OCI-LY7 (cell line): Measurements from ENCODE around the gene SKOR2. TPM values are rescaled to one million over a fixed set of nuclear protein-coding genes. Genes with fewer than 3 reads are reported as not detected.

ENCODE experiments used
- BruUV-seq: library from RNA; stranded (reverse); fragments of 400-500 nt; replicated peaks from 2 replicates; lab custom pipeline; 2021; lab: Mats Ljungman, UMichigan
- CTCF ChIA-PET: fragments of 300-600 bp; sonication (Branson Sonifier 250); formaldehyde crosslinking; loops from one replicate; lab custom pipeline; 2022; ENCODE audit warnings: antibody characterized with exemption; ENCODE audit not compliant: unreplicated experiment; lab: Charles Lee
- POLR2A ChIA-PET: fragments of 300-600 bp; sonication (Branson Sonifier 250); formaldehyde crosslinking; loops from one replicate; lab custom pipeline; 2022; ENCODE audit warnings: antibody characterized with exemption; lab: Charles Lee
- DNase-seq: peaks from one replicate; pipeline ENCODE4 v3.0.0-alpha.2; 2015; ENCODE audit warnings: low spot score
- H2AFZ ChIP-seq: fragments of 200-600 bp; sonication (generic), shearing (Covaris generic); 2 replicates; pipeline ENCODE4 v1.6.1; 2014; ENCODE audit warnings: mild to moderate bottlenecking, antibody characterized with exemption, low read length, moderate library complexity
- H3K27ac ChIP-seq: fragments of 200-600 bp; sonication (generic); 2 replicates; pipeline ENCODE4 v1.5.1; 2014; ENCODE audit warnings: mixed run types, low read depth, mild to moderate bottlenecking, moderate library complexity, low read length, inconsistent platforms; ENCODE audit not compliant: poor library complexity, severe bottlenecking
- H3K36me3 ChIP-seq: fragments of 200-600 bp; sonication (generic); 2 replicates; pipeline ENCODE4 v1.6.1; 2014; ENCODE audit warnings: mild to moderate bottlenecking, antibody characterized with exemption, low read length, moderate library complexity, mixed read lengths; ENCODE audit not compliant: insufficient read depth
- H3K4me1 ChIP-seq: fragments of 200-600 bp; sonication (generic); 2 replicates; pipeline ENCODE4 v1.5.1; 2014; ENCODE audit warnings: mild to moderate bottlenecking, low read length; ENCODE audit not compliant: insufficient read depth, poor library complexity, severe bottlenecking
- H3K4me2 ChIP-seq: fragments of 200-600 bp; sonication (generic); 2 replicates; pipeline ENCODE4 v1.6.1; 2014; ENCODE audit warnings: mild to moderate bottlenecking, low read length
- H3K4me3 ChIP-seq: fragments of 200-600 bp; sonication (generic); 2 replicates; pipeline ENCODE4 v1.5.1; 2014; ENCODE audit warnings: mild to moderate bottlenecking, low read depth, low read length; ENCODE audit not compliant: poor library complexity, severe bottlenecking
- H3K79me2 ChIP-seq: fragments of 200-600 bp; sonication (generic); 2 replicates; pipeline ENCODE4 v1.6.1; 2016; ENCODE audit warnings: low read depth, mild to moderate bottlenecking, low read length, moderate library complexity, mixed read lengths; ENCODE audit not compliant: insufficient read depth
- H3K9me2 ChIP-seq: fragments of 200-600 bp; sonication (generic); 2 replicates; pipeline ENCODE4 v1.6.1; 2016; ENCODE audit warnings: mild to moderate bottlenecking, low read length, mixed read lengths; ENCODE audit not compliant: insufficient read depth
- H3K9me3 ChIP-seq: fragments of 200-600 bp; sonication (generic); 2 replicates; pipeline ENCODE4 v1.6.1; 2014; ENCODE audit warnings: mild to moderate bottlenecking, mixed run types, low read length, mixed read lengths
- H4K20me1 ChIP-seq: fragments of 200-600 bp; sonication (generic); 2 replicates; pipeline ENCODE4 v1.6.1; 2014; ENCODE audit warnings: mild to moderate bottlenecking, antibody characterized with exemption, low read length, moderate library complexity, mixed read lengths; ENCODE audit not compliant: insufficient read depth
- EZH2phosphoT487 ChIP-seq: fragments of 200-600 bp; sonication (generic); IDR thresholded peaks from 2 replicates; pipeline ENCODE4 v1.6.1; 2018; ENCODE audit warnings: low read depth, borderline replicate concordance, mild to moderate bottlenecking, mixed run types, antibody characterized with exemption, low read length, moderate library complexity, mixed read lengths
- intact Hi-C: fragments of 100-400 bp; cut with micrococcal nuclease; formaldehyde crosslinking; loops from one replicate; pipeline ENCODE4 v1.10.0; 2022; ENCODE audit not compliant: unreplicated experiment
- total RNA-seq, 2 experiments: library from RNA; depleted of rRNA in 1 of 2; stranded (reverse); fragments of >200 nt in 1 of 2; shearing (Covaris generic) in 1 of 2; gene quantifications; 2 replicates each; pipeline ENCODE4 v1.2.3, GENCODE V29; 2014 to 2022
- TF ChIP-seq, protein P1 (sequence below): fragments of 200-600 bp; sonication (generic); conservative IDR thresholded peaks from 2 replicates; pipeline ENCODE4 v1.5.1; 2014; ENCODE audit warnings: mild to moderate bottlenecking, antibody characterized with exemption, low read length, moderate library complexity, mixed read lengths

Gene SKOR2
- total RNA-seq, 2 experiments from 2014 or later, result not detected

DNA sequence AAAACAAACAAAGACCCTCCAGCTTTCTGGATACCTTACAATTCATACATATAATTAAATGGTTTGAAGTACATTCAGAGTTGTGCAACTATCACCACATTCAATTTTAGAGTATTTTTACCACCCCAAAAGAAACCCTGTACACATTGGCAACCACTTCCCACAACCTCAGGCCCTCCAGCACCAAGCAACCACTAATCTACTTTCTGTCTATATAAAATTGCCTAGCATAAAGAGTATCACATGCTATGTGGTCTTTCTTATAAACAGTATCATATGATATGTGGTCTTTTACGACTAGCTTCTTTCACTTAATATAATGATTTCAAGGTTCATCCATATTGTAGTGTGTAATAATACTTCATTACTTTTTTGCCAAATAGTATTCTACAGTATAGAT is 82.5 kb downstream of the SKOR2 start:
- Histone ChIP-seq H2AFZ (no peak overlapping the region), H3K4me1 (no peaks in the 10 kb centered on the region), H3K79me2 (no peaks in the 10 kb centered on the region; the same call in 1 of the 2 replicates), H3K36me3 (no peaks in the 10 kb centered on the region; the same call in 1 of the 2 replicates), H3K4me3 (no peak overlapping the region), H3K9me2 (no peaks in the 10 kb centered on the region), H3K4me2 (no peak overlapping the region), H4K20me1 (no peaks in the 10 kb centered on the region), H3K27ac (no peak overlapping the region), H3K9me3 (no peaks in the 10 kb centered on the region)
- no peak for TF ChIP-seq EZH2phosphoT487
- TF ChIP-seq, protein P1, sequence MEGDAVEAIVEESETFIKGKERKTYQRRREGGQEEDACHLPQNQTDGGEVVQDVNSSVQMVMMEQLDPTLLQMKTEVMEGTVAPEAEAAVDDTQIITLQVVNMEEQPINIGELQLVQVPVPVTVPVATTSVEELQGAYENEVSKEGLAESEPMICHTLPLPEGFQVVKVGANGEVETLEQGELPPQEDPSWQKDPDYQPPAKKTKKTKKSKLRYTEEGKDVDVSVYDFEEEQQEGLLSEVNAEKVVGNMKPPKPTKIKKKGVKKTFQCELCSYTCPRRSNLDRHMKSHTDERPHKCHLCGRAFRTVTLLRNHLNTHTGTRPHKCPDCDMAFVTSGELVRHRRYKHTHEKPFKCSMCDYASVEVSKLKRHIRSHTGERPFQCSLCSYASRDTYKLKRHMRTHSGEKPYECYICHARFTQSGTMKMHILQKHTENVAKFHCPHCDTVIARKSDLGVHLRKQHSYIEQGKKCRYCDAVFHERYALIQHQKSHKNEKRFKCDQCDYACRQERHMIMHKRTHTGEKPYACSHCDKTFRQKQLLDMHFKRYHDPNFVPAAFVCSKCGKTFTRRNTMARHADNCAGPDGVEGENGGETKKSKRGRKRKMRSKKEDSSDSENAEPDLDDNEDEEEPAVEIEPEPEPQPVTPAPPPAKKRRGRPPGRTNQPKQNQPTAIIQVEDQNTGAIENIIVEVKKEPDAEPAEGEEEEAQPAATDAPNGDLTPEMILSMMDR, result no peak
- DNase-seq, result no peak
- POLR2A ChIA-PET, result interaction anchor here (0.6 kb wide), 1 partner anchor 18 kb away, joined by 3 read pairs; the partner anchor contains the start of gene HDHD2
- CTCF ChIA-PET, result no interaction called here
- intact Hi-C loops, result no loop called here
- no TSS peak for BruUV-seq

DNA sequence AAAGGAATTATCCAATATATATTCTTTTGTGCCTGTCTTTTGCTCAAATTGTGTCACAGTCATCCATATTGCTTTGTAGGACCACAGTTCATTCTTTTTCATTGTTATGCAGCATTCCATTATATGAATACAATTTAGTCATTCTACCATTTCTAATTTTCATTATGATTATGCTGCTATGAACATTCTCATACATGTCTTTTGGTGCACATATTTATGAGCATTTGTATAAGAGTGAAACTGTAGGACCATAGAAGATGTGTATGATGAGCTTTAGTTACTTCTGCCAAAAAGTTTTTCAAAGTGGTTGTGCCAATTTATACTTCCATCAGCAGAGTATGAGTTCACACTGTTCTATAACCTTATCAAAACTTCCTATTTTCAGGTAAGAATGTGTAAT is 83.0 kb downstream of the SKOR2 start:
- intact Hi-C loops, result no loop called here
- Histone ChIP-seq H4K20me1 (no peaks in the 10 kb centered on the region), H3K36me3 (no peaks in the 10 kb centered on the region; the same call in 1 of the 2 replicates), H3K4me3 (no peak overlapping the region), H3K4me1 (no peaks in the 10 kb centered on the region), H3K27ac (no peak overlapping the region), H3K9me3 (no peaks in the 10 kb centered on the region), H3K4me2 (no peak overlapping the region), H2AFZ (no peak overlapping the region), H3K79me2 (no peaks in the 10 kb centered on the region; the same call in 1 of the 2 replicates), H3K9me2 (no peaks in the 10 kb centered on the region)
- DNase-seq, result no peak
- no TSS peak for BruUV-seq
- no peak for TF ChIP-seq EZH2phosphoT487
- TF ChIP-seq, protein P1, result no peak
- ChIA-PET CTCF (no interaction called here), POLR2A (interaction anchor here (0.6 kb wide), 2 partner anchors 18 to 348 kb away, joined by 3 read pairs; partner anchors contain the start of gene HDHD2)

DNA sequence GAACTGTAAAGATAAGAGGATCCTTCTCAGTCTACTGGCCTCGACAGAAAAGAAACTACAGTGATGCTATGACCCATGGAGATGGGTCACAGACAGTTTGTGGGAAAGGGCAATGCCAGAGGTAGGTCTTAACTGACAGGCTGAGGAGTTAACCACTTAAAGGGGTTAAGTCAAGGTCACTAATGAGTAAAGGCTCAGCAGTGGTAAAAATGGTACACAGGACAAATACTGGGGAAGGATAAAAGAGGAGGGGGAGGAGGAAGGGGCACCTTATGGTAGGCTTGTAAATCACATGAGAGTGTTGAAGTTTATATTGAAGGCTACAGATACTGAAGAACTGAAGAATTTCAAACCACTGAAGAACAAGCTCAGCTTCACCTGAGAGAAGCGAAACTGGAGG is 85.2 kb downstream of the SKOR2 start:
- no peaks in the 10 kb centered on the region for H3K36me3 ChIP-seq
- ChIA-PET CTCF (no interaction called here), POLR2A (no interaction called here)
- intact Hi-C loops, result no loop called here
- TF ChIP-seq EZH2phosphoT487, result no peak
- TF ChIP-seq, protein P1, result no peak
- no peaks in the 10 kb centered on the region for H3K9me3 ChIP-seq
- H3K4me3 ChIP-seq, result no peak overlapping the region
- no peak for DNase-seq
- H3K4me1 ChIP-seq, result no peaks in the 10 kb centered on the region
- BruUV-seq, result no TSS peak
- H3K27ac ChIP-seq, result no peak overlapping the region
- no peaks in the 10 kb centered on the region for H3K9me2 ChIP-seq
- H4K20me1 ChIP-seq, result no peaks in the 10 kb centered on the region
- H2AFZ ChIP-seq, result no peak overlapping the region
- no peak overlapping the region for H3K4me2 ChIP-seq
- H3K79me2 ChIP-seq, result no peaks in the 10 kb centered on the region; the same call in 1 of the 2 replicates
